ENCODE results near the gene LEFTY2. TPM values are rescaled to one million over a fixed set of nuclear protein-coding genes. Genes with fewer than 3 reads are reported as not detected.
"Not testable (repeated sequence)": the region's sequence is repeated elsewhere in the genome, so short reads cannot be mapped to it uniquely, and the experiment has no call there.

The LEFTY2 gene
- total RNA-seq, 2 donors from 2014 or later = not detected

DNA sequence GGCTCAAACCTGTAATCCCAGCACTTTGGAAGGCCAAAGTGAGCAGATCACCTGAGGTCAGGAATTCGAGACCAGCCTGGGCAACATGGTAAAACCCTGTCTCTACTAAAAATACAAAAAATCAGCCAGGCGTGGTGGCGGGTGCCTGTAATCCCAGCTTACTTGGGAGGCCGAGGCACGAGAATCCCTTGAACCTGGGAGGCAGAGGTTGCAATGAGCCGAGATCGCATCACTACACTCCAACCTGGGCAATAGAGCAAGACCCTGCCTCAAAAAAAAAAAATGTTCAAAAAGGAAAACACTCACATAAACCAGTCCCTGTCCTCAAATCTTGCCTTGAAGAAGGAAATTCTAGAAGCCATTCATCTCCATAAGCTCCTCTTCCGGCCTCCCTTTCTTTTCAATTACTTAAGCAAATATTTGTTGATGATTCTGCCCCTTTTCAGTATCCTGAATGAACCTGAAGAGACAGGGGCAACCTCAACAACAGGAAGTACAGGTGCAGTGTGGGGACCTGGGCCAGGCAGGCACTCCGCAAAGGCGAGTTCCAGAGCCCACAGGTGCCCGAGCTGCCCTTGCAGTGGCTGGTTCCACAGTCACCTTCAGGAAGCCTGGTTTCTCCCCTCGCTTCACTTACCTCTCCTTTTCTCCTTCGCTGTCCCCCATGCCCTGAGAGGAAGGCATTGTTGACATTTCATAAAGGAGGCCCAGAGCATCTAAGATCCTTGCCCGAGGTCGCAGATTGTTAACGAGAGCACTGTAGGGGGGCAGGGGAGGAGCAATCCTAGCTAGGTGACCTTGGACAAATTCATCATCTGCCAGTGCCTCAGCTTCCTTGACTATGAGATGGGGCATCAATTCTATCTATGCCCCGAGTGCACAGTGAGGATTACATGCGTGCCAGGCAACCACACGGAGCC lies 43.2 kb downstream of the LEFTY2 start:
- ATAC-seq (replicated peaks in 1 of 2) = no peak
- peaks cover 53% of the 10 kb centered on the region for H3K4me1 Mint-ChIP-seq (ENCODE audit: low read depth)

DNA sequence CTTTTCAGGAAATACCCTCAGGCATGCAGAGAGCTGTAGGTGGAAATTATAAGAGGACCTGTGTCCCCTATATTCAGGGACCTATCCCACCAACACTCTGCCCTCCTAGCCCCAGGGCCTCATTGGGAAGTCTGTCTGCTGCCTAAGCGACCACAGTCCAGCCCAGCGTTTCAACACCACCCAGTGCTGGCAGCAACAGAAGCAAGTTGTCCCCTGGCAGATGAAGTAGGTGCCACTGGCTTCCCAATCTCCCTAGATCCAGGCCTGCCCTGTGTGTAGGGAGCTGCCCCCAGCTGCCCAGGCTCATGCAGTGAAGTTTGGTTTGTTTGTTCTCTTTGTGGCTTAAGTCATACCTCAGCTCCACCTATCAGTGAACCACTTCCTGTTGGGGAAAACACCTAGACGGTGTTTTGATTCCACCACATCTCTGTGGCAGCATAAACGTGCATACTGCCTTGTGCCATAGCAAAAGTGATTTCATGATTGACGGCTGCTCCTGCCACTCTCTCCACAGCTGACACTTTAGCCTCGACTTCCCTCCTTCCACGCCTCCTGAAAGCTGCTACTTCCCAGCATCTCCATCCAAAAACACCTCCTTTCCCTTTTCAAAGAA lies 44.0 kb downstream of the LEFTY2 start:
- Mint-ChIP-seq H3K27ac (peak overlapping the region; percentile 79), H3K27me3 (ENCODE audit: low read depth) (no peaks in the 10 kb centered on the region), H3K9me3 (no peaks in the 10 kb centered on the region), H3K4me1 (ENCODE audit: low read depth) (peaks cover 53% of the 10 kb centered on the region), H3K36me3 (ENCODE audit: insufficient read depth in 2 of 2) (peaks cover 0 to 2% of the 10 kb centered on the region in 2 donors), H3K4me3 (peak overlapping the region; percentile 81 to 85)
- peak; percentile 77 to 79 for DNase-seq
- peak; percentile 99 to 100 for ATAC-seq (replicated peaks in 1 of 2)

More for the DNA sequence above, 43.2 kb downstream of the LEFTY2 start:
- no peaks in the 10 kb centered on the region for H3K9me3 Mint-ChIP-seq
- peak in 1 of 2 donors; percentile 21 for DNase-seq
- H3K36me3 Mint-ChIP-seq (ENCODE audit: insufficient read depth in 2 of 2) = peaks cover 0 to 2% of the 10 kb centered on the region in 2 donors
- peak overlapping the region; percentile 81 to 85 for H3K4me3 Mint-ChIP-seq
- H3K27me3 Mint-ChIP-seq (ENCODE audit: low read depth) = no peaks in the 10 kb centered on the region
- H3K27ac Mint-ChIP-seq = peak overlapping the region; percentile 79

DNA sequence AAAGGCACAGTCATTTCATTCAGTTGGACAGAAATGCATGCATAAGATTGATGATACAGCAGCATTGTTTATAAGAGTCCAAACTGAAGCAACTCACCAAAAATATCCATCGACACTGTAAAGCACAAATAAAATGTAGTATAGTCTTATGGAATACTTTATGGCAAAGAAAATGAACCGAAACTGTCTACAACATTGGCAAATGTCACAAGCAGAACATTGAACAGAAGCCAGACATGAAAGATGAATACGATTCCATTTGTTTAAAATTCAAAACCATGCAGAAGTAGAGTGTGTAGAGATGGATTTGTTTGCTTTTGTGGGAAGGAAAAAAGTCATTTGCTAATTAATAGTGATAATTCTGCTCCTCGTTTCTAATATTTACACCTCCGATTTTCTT lies 44.5 kb downstream of the LEFTY2 start:
- ATAC-seq (replicated peaks in 1 of 2) (no peak), DNase-seq (no peak)
- peaks cover 53% of the 10 kb centered on the region for H3K4me1 Mint-ChIP-seq (ENCODE audit: low read depth)
- peak overlapping the region; percentile 79 for H3K27ac Mint-ChIP-seq
- peaks cover 0 to 2% of the 10 kb centered on the region in 2 donors for H3K36me3 Mint-ChIP-seq (ENCODE audit: insufficient read depth in 2 of 2)
- no peaks in the 10 kb centered on the region for H3K27me3 Mint-ChIP-seq (ENCODE audit: low read depth)
- peak overlapping the region; percentile 81 to 85 for H3K4me3 Mint-ChIP-seq
- no peaks in the 10 kb centered on the region for H3K9me3 Mint-ChIP-seq

DNA sequence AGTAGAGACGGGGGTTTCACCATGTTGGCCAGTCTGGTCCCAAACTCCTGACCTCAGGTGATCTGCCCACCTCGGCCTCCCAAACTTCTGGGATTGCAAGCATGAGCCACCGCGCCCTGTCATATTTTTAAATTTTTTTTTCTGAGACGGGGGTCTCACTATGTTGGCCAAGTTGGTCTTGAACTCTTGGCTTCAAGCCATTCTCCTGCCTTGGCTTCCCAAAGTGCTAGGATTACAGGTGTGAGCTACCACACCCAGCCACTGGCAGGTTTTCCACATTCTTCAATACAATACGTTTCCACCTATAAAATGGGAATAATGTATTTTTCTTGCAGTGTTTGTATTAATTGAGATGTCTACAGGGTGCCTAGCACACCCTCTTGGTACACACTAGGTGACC lies 48.7 kb downstream of the LEFTY2 start:
- Mint-ChIP-seq H3K36me3 (ENCODE audit: insufficient read depth in 2 of 2) (no peaks in the 10 kb centered on the region), H3K9me3 (no peaks in the 10 kb centered on the region), H3K4me3 (no peak overlapping the region), H3K27ac (no peak overlapping the region), H3K27me3 (ENCODE audit: low read depth) (no peaks in the 10 kb centered on the region), H3K4me1 (ENCODE audit: low read depth) (peaks cover 29% of the 10 kb centered on the region)
- DNase-seq = no peak
- no peak for ATAC-seq (replicated peaks in 1 of 2)

DNA sequence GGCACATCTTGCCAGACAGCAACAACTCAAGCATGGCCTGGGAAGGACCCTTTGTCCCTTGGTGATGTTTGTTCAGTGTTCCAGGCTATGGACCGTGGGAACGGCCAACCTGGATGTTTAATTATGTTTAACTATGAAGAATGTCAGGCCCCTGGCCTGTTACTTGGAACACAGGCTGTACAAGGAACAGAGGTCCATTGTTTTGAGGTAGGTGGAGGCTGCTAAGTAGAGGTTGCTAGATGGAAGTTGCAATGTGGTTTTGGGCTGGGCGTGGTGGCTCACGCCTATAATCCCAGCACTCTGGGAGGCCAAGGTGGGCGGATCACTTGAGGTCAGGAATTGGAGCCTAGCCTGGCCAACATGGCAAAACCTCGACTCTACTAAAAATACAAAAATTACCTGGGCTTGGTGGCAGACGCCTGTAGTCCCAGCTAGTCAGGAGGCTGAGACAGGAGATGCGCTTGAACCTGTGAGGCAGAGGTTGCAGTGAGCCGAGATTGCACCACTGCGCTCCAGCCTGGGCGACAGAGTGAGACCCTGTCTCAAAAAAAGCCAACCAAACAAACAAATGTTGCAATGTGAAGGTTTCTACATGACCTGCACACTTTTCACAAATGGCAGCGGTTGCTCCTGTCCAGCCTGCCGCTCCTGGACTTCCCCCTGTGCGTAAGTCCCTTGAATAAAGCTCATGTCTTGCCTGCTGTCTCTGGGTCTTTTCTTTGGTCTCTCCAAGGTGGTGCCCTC lies 49.6 kb downstream of the LEFTY2 start:
- Mint-ChIP-seq H3K27ac (no peak overlapping the region), H3K4me1 (ENCODE audit: low read depth) (peaks cover 20% of the 10 kb centered on the region), H3K4me3 (no peak overlapping the region), H3K36me3 (ENCODE audit: insufficient read depth in 2 of 2) (no peaks in the 10 kb centered on the region), H3K9me3 (no peaks in the 10 kb centered on the region), H3K27me3 (ENCODE audit: low read depth) (no peaks in the 10 kb centered on the region)
- DNase-seq (no peak), ATAC-seq (replicated peaks in 1 of 2) (no peak)

DNA sequence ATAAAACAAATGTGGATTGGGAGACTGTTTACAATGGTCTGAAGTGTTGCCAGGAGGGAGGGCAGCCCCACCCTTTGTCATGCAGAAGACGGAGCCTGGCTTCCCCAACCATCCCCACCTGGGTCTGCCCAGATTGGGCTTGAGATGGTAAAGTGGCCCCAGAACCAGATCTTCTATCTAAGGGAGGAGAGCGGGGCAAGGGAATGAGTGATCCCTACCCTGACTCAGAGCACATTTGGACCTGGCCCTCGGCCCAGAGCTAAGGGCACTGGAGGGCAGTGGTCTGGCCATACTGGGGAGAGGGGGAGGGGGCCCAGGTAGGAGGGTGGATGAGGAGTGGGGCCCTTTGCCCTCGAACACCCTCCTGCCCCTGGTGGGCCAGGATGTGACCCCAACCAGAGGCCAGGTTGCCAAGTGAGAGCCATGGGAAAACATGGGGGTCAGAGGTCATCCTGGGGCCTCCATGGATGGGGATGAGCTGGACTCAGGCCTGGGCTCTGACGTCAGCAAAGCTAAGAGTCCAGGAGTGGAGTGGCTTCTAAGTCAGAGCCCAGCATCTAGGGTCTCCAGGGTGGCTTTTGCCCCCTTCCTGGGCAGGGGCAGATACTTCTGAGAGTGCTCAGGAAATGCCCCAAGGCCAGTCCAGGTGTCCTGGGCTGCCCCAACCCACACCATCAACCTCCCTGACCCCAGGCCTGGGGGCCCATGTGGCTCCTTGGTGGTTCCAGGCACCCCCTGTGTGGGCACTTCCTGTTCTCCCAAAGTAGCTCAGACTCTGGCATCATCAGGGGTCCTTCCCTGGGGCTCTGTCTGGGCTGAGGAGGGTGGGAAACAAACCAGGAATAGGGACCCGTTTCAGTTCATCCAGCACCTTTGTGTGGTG lies 50.4 kb downstream of the LEFTY2 start:
- Mint-ChIP-seq H3K36me3 (ENCODE audit: insufficient read depth in 2 of 2) (no peaks in the 10 kb centered on the region), H3K4me1 (ENCODE audit: low read depth) (peaks cover 13% of the 10 kb centered on the region), H3K27me3 (ENCODE audit: low read depth) (no peaks in the 10 kb centered on the region), H3K4me3 (no peak overlapping the region), H3K27ac (no peak overlapping the region), H3K9me3 (no peaks in the 10 kb centered on the region)
- DNase-seq (no peak), ATAC-seq (replicated peaks in 1 of 2) (no peak)

DNA sequence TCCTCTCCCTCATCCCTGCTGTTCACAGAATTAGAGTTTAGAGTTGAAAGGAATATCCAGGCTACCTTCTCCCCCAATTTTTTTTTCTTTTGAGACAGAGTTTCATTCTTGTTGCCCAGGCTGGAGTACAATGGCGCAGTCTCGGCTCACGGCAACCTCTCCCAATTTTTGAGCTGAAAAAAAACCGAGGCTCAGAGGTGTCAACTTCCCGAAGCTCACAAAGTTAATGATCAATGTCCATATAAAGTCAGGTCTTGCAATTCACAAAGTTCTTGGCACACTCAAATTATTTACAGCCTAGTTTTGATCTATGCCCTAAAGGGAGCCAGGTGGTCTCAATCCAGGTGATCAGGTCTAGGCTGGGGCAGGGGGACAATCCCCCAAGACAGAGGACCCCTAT lies 51.3 kb downstream of the LEFTY2 start:
- no peak overlapping the region for H3K4me3 Mint-ChIP-seq
- H3K36me3 Mint-ChIP-seq (ENCODE audit: insufficient read depth in 2 of 2) = no peaks in the 10 kb centered on the region
- no peaks in the 10 kb centered on the region for H3K9me3 Mint-ChIP-seq
- H3K4me1 Mint-ChIP-seq (ENCODE audit: low read depth) = peaks cover 10% of the 10 kb centered on the region
- no peaks in the 10 kb centered on the region for H3K27me3 Mint-ChIP-seq (ENCODE audit: low read depth)
- DNase-seq = no peak
- no peak overlapping the region for H3K27ac Mint-ChIP-seq
- no peak for ATAC-seq (replicated peaks in 1 of 2)

DNA sequence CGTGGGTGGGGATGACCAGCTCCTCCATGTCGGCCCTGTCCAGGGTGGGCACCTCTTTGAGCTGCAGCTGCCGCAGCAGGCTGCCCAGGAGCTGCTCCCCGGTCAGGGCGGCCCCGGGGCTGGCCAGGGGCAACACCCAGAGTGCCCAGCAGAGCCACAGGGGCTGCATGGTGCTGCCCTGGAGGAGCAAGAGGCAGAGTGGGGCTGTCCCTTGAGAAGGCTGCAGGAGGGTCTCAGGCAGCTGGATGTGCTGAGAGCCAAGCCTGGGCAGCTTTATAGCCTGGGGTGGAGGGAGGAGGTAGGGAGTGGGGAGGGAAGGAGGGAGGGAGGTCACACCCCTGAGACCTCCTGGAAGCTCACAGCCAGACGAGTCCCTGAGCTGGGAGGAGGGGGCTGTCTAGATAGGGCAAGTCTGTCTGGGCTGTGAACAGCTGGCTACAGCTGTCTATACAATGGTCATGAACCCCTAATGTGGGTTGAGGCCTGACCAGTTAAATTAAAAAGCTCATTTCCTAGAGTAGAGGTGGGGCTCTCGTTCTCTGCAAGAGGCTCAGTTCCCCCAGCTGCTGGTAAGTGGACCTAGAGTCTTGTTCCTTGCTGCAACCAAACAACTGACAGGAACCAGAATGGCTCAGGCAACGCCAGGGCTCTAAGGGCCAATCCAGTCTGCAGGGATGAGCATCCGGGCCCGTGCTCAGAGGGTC lies 52.0 kb downstream of the LEFTY2 start, which contains the start of gene LEFTY1:
Gene LEFTY1 (minus strand): TSS at position 249 of the 704 bp plus-strand sequence. CDS start 80 bp downstream, at position 169.
- no peak for ATAC-seq (replicated peaks in 1 of 2)
- peaks cover 5% of the 10 kb centered on the region for H3K4me1 Mint-ChIP-seq (ENCODE audit: low read depth)

DNA sequence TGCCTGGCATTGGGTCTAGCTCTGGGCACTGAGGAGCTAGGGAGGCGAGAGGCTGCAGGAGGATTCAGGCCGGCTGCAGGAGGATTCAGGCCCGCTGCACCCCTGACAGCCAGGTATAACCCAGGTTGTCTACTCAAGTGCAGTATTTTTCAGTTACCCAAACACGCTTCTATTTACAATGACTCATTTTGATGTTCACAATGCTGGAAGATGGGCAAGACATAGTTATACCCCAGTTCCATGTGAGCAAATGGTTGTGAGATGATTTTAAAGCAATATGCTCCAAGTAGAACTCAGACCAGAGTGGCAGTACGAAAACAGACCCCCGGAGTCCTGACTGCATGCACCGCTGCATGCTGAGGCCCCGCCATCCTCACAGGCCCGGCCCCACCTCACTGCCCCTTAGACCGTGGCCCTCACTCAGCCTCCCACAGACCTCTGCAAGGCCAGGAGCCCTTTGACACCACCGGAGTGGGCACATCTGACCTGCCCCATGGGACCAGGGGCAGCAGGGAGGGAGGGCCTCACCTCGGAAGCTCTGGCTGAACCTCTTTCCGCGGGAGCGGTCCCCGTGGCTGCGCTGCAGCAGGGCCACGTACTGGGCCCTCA lies 52.6 kb downstream of the LEFTY2 start:
- DNase-seq = no peak
- Mint-ChIP-seq H3K4me1 (ENCODE audit: low read depth) (peaks cover 8% of the 10 kb centered on the region), H3K4me3 (peak overlapping the region in 1 of 2 donors; percentile 40), H3K27me3 (ENCODE audit: low read depth) (no peaks in the 10 kb centered on the region), H3K27ac (no peak overlapping the region), H3K9me3 (no peaks in the 10 kb centered on the region), H3K36me3 (ENCODE audit: insufficient read depth in 2 of 2) (no peaks in the 10 kb centered on the region)
- no peak for ATAC-seq (replicated peaks in 1 of 2)

More for the DNA sequence above, 52.0 kb downstream of the LEFTY2 start, which contains the start of gene LEFTY1:
- no peak for DNase-seq
- H3K27me3 Mint-ChIP-seq (ENCODE audit: low read depth) = no peaks in the 10 kb centered on the region
- no peaks in the 10 kb centered on the region for H3K36me3 Mint-ChIP-seq (ENCODE audit: insufficient read depth in 2 of 2)
- H3K27ac Mint-ChIP-seq = no peak within 1 kb of the TSS
- no peaks in the 10 kb centered on the region for H3K9me3 Mint-ChIP-seq
- peak within 1 kb of the TSS in 1 of 2 donors; percentile 40 for H3K4me3 Mint-ChIP-seq

DNA sequence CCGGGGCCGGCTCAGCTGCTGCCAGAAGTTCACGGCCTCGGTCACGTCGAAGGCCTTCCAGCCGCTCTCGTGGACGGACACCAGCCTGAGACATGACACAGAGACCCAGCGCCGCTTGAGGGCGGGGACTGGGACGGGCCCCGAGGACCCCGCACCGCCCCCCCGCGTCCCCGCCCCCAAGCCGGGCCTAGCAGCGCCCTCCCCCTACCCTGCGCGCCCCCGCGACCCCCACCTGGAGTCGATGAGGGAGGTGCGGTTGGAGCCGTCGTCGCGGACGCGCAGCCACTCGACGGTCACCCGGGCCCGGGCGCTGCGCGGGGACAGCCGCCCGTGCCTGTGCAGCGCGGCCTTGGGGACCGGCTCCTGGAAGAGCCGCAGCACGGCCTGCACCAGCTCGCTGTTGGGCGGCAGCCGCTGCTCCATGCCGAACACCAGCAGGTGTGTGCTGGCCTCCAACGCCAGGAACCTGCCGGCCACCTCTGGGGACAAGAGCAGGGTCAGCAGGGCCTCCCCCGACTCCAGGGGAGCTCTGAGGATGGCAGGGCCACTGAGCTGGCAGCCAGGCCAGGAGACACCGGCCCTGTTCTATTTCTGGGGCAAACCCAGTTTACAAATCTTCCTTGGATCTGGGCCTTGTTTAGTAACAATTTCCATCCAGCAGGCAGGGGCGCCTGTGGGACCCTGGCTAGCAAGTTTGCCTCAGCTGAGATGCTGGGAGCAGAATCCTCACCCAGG lies 53.3 kb downstream of the LEFTY2 start:
- not testable (repeated sequence) for DNase-seq; H3K9me3 Mint-ChIP-seq; H3K4me1 Mint-ChIP-seq (ENCODE audit: low read depth); H3K27ac Mint-ChIP-seq; H3K36me3 Mint-ChIP-seq (ENCODE audit: insufficient read depth in 2 of 2); H3K27me3 Mint-ChIP-seq (ENCODE audit: low read depth)
- ATAC-seq (replicated peaks in 1 of 2) = peak in 1 of 2 donors; percentile 48
- peak overlapping the region in 1 of 2 donors; percentile 40 for H3K4me3 Mint-ChIP-seq

DNA sequence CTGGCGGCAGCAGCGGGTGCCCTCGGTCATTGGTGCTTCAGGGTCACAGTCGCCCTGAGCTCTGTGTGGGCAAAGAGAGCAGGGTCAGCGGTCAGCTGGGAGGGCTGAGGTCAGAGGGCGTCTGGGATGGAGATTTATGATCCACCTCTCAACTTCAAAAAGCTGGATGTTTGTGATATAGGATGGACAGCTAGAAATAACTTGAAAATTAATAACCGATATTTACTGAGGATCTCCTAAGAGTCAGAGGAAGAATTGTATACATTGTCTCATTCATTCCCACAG lies 54.0 kb downstream of the LEFTY2 start:
- no peaks in the 10 kb centered on the region for H3K27me3 Mint-ChIP-seq (ENCODE audit: low read depth)
- ATAC-seq (replicated peaks in 1 of 2) (no peak), DNase-seq (no peak)
- H3K4me1 Mint-ChIP-seq (ENCODE audit: low read depth) = peaks cover 9% of the 10 kb centered on the region
- no peak overlapping the region for H3K27ac Mint-ChIP-seq
- peaks cover 0 to 2% of the 10 kb centered on the region in 2 donors for H3K36me3 Mint-ChIP-seq (ENCODE audit: insufficient read depth in 2 of 2)
- no peaks in the 10 kb centered on the region for H3K9me3 Mint-ChIP-seq
- H3K4me3 Mint-ChIP-seq = peak overlapping the region in 1 of 2 donors; percentile 37

All from activated T-cell treated with anti-CD3 and anti-CD28 coated beads, Interleukin-2, amount 50 U/mL, for 72 hours (primary cell).